Measurements from ENCODE around the gene TLN1.

The TLN1 gene

DNA sequence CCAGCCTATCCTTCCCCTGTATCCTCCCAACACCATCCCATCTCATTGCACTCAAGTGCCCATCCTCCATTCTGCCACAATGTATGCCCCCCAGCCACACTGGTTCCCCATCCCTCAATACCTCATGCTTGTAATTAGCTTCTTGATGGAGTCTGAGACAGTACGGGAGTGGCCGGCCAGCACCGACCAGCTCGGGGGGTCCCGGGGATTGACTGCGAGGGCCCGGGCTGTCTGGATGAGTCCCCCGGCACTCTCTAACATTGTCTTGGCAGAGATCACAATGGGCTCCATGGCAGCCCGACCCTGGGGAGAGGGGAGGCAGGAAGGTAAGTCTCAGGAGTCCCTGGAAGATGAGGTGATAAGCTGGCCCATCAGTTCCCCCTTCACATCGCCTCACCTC is 25.0 kb downstream of the TLN1 start:
- DNase-seq (ENCODE audit: extremely low spot score), result no peak
- ChIA-PET POLR2A (no interaction called here), CTCF (interaction anchor here (1.1 to 19.1 kb wide), 3 partner anchors 11 to 48 kb away, joined by 4 to 224 read pairs (median 8); no protein-coding TSS in a partner anchor)
- no peak for TF ChIP-seq CTCF (IDR thresholded peaks at IDR 0.05; ENCODE audit: control extremely low read depth, extremely low read depth, low read depth, missing control alignments)

- ChIA-PET CTCF (interaction anchor here (1.1 to 19.1 kb wide), 6 partner anchors 9 to 47 kb away, joined by 3 to 224 read pairs (median 4); no protein-coding TSS in a partner anchor), POLR2A (no interaction called here)
- TF ChIP-seq CTCF (IDR thresholded peaks at IDR 0.05; ENCODE audit: control extremely low read depth, extremely low read depth, low read depth, missing control alignments), result no peak
- no peak for DNase-seq (ENCODE audit: extremely low spot score)
Measured at GRCh38 chr9:35705836-35706430, 26.1 kb downstream of the TLN1 start.

- ChIA-PET CTCF (interaction anchor here (1.0 to 19.1 kb wide), 6 partner anchors 9 to 41 kb away, joined by 3 to 224 read pairs (median 4); partner anchors contain the start of gene ARHGEF39), POLR2A (no interaction called here)
- no peak for TF ChIP-seq CTCF (IDR thresholded peaks at IDR 0.05; ENCODE audit: control extremely low read depth, extremely low read depth, low read depth, missing control alignments)
- DNase-seq (ENCODE audit: extremely low spot score), result no peak
Measured at GRCh38 chr9:35705372-35705771, 26.6 kb downstream of the TLN1 start.

- ChIA-PET POLR2A (no interaction called here), CTCF (interaction anchor here (1.6 to 19.1 kb wide), 4 partner anchors 8 to 57 kb away, joined by 3 to 224 read pairs (median 6); no protein-coding TSS in a partner anchor)
- no peak for TF ChIP-seq CTCF (IDR thresholded peaks at IDR 0.05; ENCODE audit: control extremely low read depth, extremely low read depth, low read depth, missing control alignments)
- no peak for DNase-seq (ENCODE audit: extremely low spot score)
Measured at GRCh38 chr9:35703906-35704672, 27.9 kb downstream of the TLN1 start.

DNA sequence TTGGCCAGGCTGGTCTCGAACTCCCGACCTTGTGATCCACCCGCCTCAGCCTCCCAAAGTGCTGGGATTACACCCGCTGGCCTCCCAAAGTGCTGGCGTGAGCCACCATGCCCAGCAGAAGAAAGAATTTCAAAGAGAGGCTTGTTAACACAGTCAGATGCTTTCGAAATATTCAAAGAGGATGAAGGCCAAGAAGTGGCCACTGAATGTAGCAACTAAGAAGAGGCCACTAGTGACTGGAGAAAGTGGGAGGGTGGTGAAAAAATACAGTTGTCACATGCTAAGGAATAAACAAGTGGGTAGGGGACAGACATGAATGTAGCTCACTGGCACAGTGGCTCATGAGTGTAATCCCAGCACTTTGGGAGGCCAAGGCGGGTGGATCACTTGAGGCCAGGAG is 29.3 kb downstream of the TLN1 start:
- DNase-seq (ENCODE audit: extremely low spot score), result no peak
- no peak for TF ChIP-seq CTCF (IDR thresholded peaks at IDR 0.05; ENCODE audit: control extremely low read depth, extremely low read depth, low read depth, missing control alignments)
- POLR2A ChIA-PET, result no interaction called here
- CTCF ChIA-PET, result interaction anchor here (1.6 to 2.4 kb wide), 2 partner anchors 10 to 56 kb away, joined by 3 to 8 read pairs; no protein-coding TSS in a partner anchor

DNA sequence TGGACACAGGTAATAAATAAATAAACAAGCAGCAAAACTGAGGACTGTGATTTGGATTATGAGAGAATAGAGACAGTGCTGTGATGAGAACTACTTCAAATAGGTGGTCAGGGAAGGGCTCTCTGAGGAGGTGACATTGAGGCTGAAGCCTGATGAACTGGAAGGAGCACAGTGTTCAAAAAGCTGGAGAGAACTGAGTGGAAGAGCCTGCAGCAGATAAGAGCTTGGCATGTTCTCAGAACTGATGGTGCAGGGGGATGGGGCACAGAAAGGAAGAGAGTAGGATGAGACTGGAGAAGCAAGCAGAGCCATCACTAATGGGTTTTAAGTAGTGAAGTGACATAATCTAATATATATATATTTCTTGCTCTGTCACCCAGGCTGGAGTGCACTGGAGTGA is 31.1 kb downstream of the TLN1 start:
- DNase-seq (ENCODE audit: extremely low spot score), result no peak
- no peak for TF ChIP-seq CTCF (IDR thresholded peaks at IDR 0.05; ENCODE audit: control extremely low read depth, extremely low read depth, low read depth, missing control alignments)
- ChIA-PET CTCF (interaction anchor here (0.8 to 1.9 kb wide), 6 partner anchors 10 to 60 kb away, joined by 3 to 17 read pairs (median 3); partner anchors contain the start of gene CREB3), POLR2A (no interaction called here)
